Stomach (tissue), 9 donors: ENCODE measurements around the gene SMCO2. TPM values are rescaled to one million over a fixed set of nuclear protein-coding genes. Genes with fewer than 3 reads are reported as not detected.
A peak's percentile ranks its signal among the peaks of the same experiment; 100 is the strongest.
"Not testable (repeated sequence)": the region's sequence is repeated elsewhere in the genome, so short reads cannot be mapped to it uniquely, and the experiment has no call there.

Experiments
- DNase-seq, 2 donors: peaks; one replicate each; pipeline versions ENCODE4 v3.0.0 to v3.0.0-alpha.2; 2013 to 2019
- H3K27ac ChIP-seq, 5 donors: fragments of 200-600 bp in 4 of 5; sonication (generic) in 4 of 5; one replicate each; pipeline ENCODE4 v1.5.1; 2013 to 2019; ENCODE audit warnings: mild to moderate bottlenecking in 1 of 5, moderate library complexity in 1 of 5
- H3K27me3 ChIP-seq, 3 donors: fragments of 200-600 bp; sonication (generic); one replicate each; pipeline ENCODE4 v1.5.1; 2017 to 2019; ENCODE audit warnings: mixed run types in 1 of 3
- H3K36me3 ChIP-seq, 4 donors: fragments of 200-600 bp; sonication (generic); 1 replicate in 3 of 4; 2 replicates in 1 of 4; pipeline ENCODE4 v1.5.1; 2016 to 2019
- H3K4me1 ChIP-seq, 4 donors: fragments of 200-600 bp; sonication (generic); one replicate each; pipeline ENCODE4 v1.5.1; 2016 to 2019
- H3K4me3 ChIP-seq, 4 donors: fragments of 200-600 bp; sonication (generic) in 3 of 4; one replicate each; pipeline ENCODE4 v1.5.1; 2016 to 2019; ENCODE audit warnings: mild to moderate bottlenecking in 1 of 4
- H3K9me3 ChIP-seq, 4 donors: fragments of 200-600 bp; sonication (generic); one replicate each; pipeline ENCODE4 v1.5.1; 2016 to 2019
- CTCF ChIP-seq, 7 experiments: fragments of 450-650 bp in 4 of 7; fragments of 200-600 bp in 3 of 7; sonication (generic) in 3 of 7; IDR thresholded peaks; one replicate each; pipeline ENCODE4 v1.5.1; 2016 to 2019; ENCODE audit warnings: antibody characterized with exemption in 7 of 7, control low read depth in 2 of 7, mild to moderate bottlenecking in 1 of 7
- EP300 ChIP-seq: sonication (generic); formaldehyde crosslinking; IDR thresholded peaks from one replicate; pipeline ENCODE4 v1.6.1; 2017; ENCODE audit warnings: antibody characterized with exemption
- POLR2A ChIP-seq, 4 donors: fragments of 450-650 bp; IDR thresholded peaks; one replicate each; pipeline ENCODE4 v1.6.1; 2016; ENCODE audit warnings: antibody characterized with exemption in 4 of 4, control low read depth in 2 of 4, mild to moderate bottlenecking in 1 of 4, moderate library complexity in 1 of 4
- POLR2AphosphoS5 ChIP-seq, 3 donors: sonication (generic); formaldehyde crosslinking; IDR thresholded peaks; one replicate each; pipeline ENCODE4 v1.6.1; 2016; ENCODE audit warnings: antibody characterized with exemption in 3 of 3
- WGBS, 5 donors: extraction: QIAGEN DNeasy Blood & Tissue Kit in 3 of 5; methylation state at CpG; one replicate each; pipeline versions ENCODE4 v1.1.5 to v1.1.7; 2013 to 2018; 5-methylcytosine and 5-hydroxymethylcytosine counted together
- intact Hi-C: fragments of 100-400 bp; cut with DNase I; formaldehyde crosslinking; loops from one replicate; pipeline ENCODE4 v1.15.1; 2023; ENCODE audit warnings: low total_unique reads
- polyA plus RNA-seq, 3 donors: library from polyadenylated mRNA; stranded (reverse); fragments of 200-250 nt; gene quantifications; one replicate each; pipeline ENCODE4 v1.2.3, GENCODE V29; 2013
- total RNA-seq, 5 donors: library from RNA; depleted of rRNA; stranded (reverse); fragments of >200 nt; gene quantifications; one replicate each; pipeline versions ENCODE4 v1.1.0 to v1.2.3, GENCODE V29; 2014 to 2016
- donor health status: healthy with polysubstance abuse.
- donor health status: Bipolar disorder and iron deficiency.
- donor health status: healthy.

Gene SMCO2
- total and polyA plus RNA-seq, 8 donors = 1.2 to 2.5 TPM; not detected in 6

GRCh38 chr12:27537855-27538675 lies 91.5 kb downstream of the SMCO2 start:
- Histone ChIP-seq H3K27me3 (no peaks in the 10 kb centered on the region), H3K9me3 (no peaks in the 10 kb centered on the region), H3K4me1 (peaks cover 10 to 44% (median 28%) of the 10 kb centered on the region in 4 donors), H3K27ac (peak overlapping the region in 2 of 5 donors; percentile 21 to 53), H3K4me3 (no peak overlapping the region), H3K36me3 (peaks cover 0 to 10% (median 8%) of the 10 kb centered on the region in 4 donors)
- intact Hi-C loops = no loop called here
- no peak for DNase-seq
- 67 to 80% (median 73%) methylated on average over 8 of the region's 8 CpGs for WGBS, 5 donors
- no peak for TF ChIP-seq POLR2A (IDR thresholded peaks at IDR 0.05)
- TF ChIP-seq CTCF (IDR thresholded peaks at IDR 0.05) = no peak
- no peak for TF ChIP-seq POLR2AphosphoS5 (IDR thresholded peaks at IDR 0.05)
- no peak for TF ChIP-seq EP300

DNA sequence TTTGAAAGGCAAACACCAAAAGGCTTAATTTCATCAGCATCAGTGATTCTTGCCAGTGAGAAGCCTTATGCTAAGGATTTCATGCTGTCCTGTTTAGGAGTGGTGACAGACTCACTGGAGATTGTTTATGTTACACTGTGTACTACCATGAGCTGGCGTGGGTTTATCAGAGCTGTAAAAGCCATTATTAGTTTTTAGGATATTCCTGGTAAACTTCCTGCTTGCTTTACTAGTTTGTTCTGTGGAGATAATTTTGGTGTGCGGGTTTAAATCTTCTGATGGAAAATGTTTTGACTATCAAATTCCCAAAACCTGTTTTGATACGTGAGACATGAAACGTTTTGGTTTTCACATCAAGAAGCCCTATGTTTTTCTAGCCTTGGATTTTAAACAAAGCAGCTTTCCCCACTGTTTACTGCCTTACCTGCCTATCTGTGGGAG lies 92.7 kb downstream of the SMCO2 start:
- WGBS, 5 donors = 16 to 29% (median 26%) methylated on average over 4 of the region's 4 CpGs
- no peak for DNase-seq
- H3K4me1 ChIP-seq = peaks cover 10 to 44% (median 28%) of the 10 kb centered on the region in 4 donors
- H3K9me3 ChIP-seq = no peaks in the 10 kb centered on the region
- H3K4me3 ChIP-seq = no peak overlapping the region
- intact Hi-C loops = no loop called here
- peaks cover 0 to 10% (median 8%) of the 10 kb centered on the region in 4 donors for H3K36me3 ChIP-seq
- TF ChIP-seq POLR2AphosphoS5 (IDR thresholded peaks at IDR 0.05) = peak in 1 of 3 donors; percentile 13
- no peak for TF ChIP-seq EP300
- TF ChIP-seq POLR2A (IDR thresholded peaks at IDR 0.05) = no peak
- peak overlapping the region in 2 of 5 donors; percentile 3 to 53 for H3K27ac ChIP-seq
- H3K27me3 ChIP-seq = no peaks in the 10 kb centered on the region

DNA sequence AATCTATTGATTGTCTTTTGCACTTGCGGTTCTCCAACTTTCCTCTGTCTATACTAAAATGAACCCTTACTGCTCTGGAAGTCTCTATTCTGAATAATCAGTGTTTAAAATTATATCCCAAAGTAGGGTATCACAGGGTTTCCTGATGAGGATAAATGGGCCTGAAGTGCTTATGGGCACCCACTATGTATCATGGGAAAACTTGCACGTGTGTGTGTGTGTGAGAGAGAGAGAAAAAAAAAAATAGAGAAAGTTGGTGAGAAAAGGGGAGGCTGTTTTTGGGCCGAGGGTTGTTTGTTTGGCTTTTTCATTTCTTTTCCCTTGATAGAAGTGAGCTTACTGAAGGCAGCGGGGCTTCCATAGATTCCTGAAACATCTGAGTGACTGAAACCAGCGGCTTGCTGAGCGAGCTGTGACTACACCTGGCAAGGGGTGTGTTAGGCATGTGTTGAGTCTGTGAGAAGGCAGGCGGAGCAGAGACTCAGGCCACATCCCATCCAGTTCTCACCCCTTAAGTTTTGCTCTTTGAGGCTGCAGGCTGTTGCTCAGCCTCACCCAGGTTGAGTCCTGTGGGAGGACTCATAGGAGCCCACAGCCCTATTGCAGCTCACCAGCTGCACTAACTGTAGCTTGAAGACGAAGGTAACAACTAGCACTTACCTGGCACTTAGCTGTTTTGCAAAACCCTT lies 94.6 kb downstream of the SMCO2 start:
- Histone ChIP-seq H3K27me3 (no peaks in the 10 kb centered on the region), H3K4me3 (no peak overlapping the region), H3K9me3 (no peaks in the 10 kb centered on the region), H3K27ac (no peak overlapping the region), H3K36me3 (peaks cover 0 to 4% (median 2%) of the 10 kb centered on the region in 4 donors), H3K4me1 (peaks cover 10 to 54% (median 34%) of the 10 kb centered on the region in 4 donors)
- intact Hi-C loops = no loop called here
- TF ChIP-seq POLR2A (IDR thresholded peaks at IDR 0.05) (no peak), CTCF (IDR thresholded peaks at IDR 0.05) (no peak), EP300 (no peak), POLR2AphosphoS5 (IDR thresholded peaks at IDR 0.05) (no peak)
- peak in 1 of 2 donors; percentile 55 for DNase-seq
- WGBS, 5 donors = 62 to 77% (median 68%) methylated on average over 8 of the region's 8 CpGs

DNA sequence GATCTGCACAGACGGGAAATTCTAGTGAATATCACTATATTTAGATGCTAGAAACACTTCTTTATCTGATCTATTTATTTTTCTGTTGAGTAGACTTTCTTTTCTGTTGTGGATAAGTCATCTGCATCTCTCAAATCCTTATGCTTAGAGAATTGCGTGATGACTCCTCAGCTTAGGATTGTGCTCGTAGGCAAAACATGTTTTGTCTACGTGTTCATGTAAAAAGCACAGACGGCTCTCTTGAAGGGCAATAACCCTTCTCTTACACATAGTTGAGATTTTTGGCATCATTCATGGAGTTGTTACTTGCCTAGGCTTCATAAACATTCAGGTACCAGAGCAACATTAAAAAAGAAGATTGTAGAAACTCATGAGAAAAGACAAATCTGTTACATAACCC lies 96.1 kb downstream of the SMCO2 start:
- TF ChIP-seq EP300 (no peak), POLR2AphosphoS5 (IDR thresholded peaks at IDR 0.05) (peak in 1 of 3 donors; percentile 34)

GRCh38 chr12:27544858-27545257 lies 98.3 kb downstream of the SMCO2 start:
- H3K27ac ChIP-seq, DNase-seq, H3K36me3 ChIP-seq, intact Hi-C loops, H3K9me3 ChIP-seq, H3K27me3 ChIP-seq, H3K4me3 ChIP-seq: not testable (repeated sequence)
- H3K4me1 ChIP-seq = peaks cover 5 to 57% (median 38%) of the 10 kb centered on the region in 4 donors
- WGBS, 5 donors = 86 to 97% (median 95%) methylated on average over 1 of the region's 1 CpG

More for the DNA sequence above, 96.1 kb downstream of the SMCO2 start:
- intact Hi-C loops = no loop called here
- no peaks in the 10 kb centered on the region for H3K36me3 ChIP-seq
- H3K9me3 ChIP-seq = no peaks in the 10 kb centered on the region
- peaks cover 10 to 54% (median 35%) of the 10 kb centered on the region in 4 donors for H3K4me1 ChIP-seq
- no peak for DNase-seq
- H3K27ac ChIP-seq = peak overlapping the region in 2 of 5 donors; percentile 11 to 53
- 61 to 81% (median 79%) methylated on average over 5 of the region's 5 CpGs for WGBS, 5 donors
- H3K27me3 ChIP-seq = no peaks in the 10 kb centered on the region
- no peak overlapping the region for H3K4me3 ChIP-seq
